Effector memory CD4-positive, alpha-beta T cell (primary cell): ENCODE measurements around the gene IFRD2.
A peak's percentile ranks its signal among the peaks of the same experiment; 100 is the strongest.

Experiments used
- DNase-seq, 3 donors: peaks; one replicate each; pipeline ENCODE4 v3.0.0-alpha.2; 2020
- H3K27ac ChIP-seq: 2 replicates; pipeline ENCODE4 v1.7.0; 2013; ENCODE audit warnings: mild to moderate bottlenecking, low read length, moderate library complexity; ENCODE audit not compliant: insufficient read depth, poor library complexity, severe bottlenecking
- H3K27me3 ChIP-seq: replicated peaks from 2 replicates; pipeline ENCODE4 v1.7.0; 2013; ENCODE audit warnings: mild to moderate bottlenecking, low read length; ENCODE audit not compliant: insufficient read depth, control insufficient read depth, poor library complexity, severe bottlenecking
- H3K36me3 ChIP-seq: 2 replicates; pipeline ENCODE4 v1.7.0; 2013; ENCODE audit warnings: mild to moderate bottlenecking, low read length, moderate library complexity; ENCODE audit not compliant: control insufficient read depth, insufficient read depth
- H3K4me1 ChIP-seq: 2 replicates; pipeline ENCODE4 v1.7.0; 2013; ENCODE audit warnings: low read length, mild to moderate bottlenecking; ENCODE audit not compliant: control insufficient read depth, insufficient read depth, poor library complexity, severe bottlenecking
- H3K4me3 ChIP-seq: 2 replicates; pipeline ENCODE4 v1.7.0; 2013; ENCODE audit warnings: low read length, low read depth, mild to moderate bottlenecking; ENCODE audit not compliant: insufficient read depth, poor library complexity, severe bottlenecking
- H3K9me3 ChIP-seq: 2 replicates; pipeline ENCODE4 v1.7.0; 2013; ENCODE audit warnings: mild to moderate bottlenecking, low read length, moderate library complexity; ENCODE audit not compliant: control insufficient read depth

Gene IFRD2

DNA sequence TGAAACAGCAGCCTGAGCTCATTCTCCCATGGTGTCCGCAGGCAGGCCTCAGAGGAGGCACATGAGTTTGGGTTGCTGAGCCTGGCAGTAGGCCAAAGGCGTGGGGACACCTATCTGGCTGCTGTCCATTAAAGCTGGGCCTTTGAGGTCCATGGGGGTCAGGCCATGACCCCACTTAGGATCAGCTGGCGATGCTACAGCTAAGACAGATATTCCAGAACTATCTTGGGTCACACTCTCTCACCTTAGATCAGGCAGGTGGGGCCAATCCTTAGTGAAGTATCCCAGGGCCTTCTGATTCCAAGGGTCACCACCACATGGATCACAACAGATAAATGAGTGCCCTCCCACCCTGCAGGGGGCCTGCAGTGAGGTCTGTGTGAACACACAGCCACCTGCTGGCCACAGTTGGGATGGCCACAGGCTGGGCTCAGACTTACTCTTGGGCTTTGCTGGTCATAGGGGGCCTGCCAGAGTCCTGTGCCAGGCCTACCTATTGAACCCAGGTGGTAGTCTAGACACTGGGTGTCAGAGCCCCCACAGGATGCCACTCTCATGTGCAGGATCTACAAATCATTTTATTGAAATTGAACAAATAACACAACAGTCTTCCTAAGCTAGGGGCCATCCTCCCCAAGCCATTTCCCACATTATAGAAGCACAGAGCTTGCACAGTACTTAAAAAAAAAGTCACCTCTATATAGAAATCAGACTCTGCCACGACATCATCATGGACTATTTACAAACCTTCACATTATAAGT, 32.3 kb upstream of the IFRD2 start:
- H3K27me3 ChIP-seq = no peaks in the 10 kb centered on the region
- no peak overlapping the region for H3K27ac ChIP-seq
- H3K36me3 ChIP-seq = no peaks in the 10 kb centered on the region
- H3K4me3 ChIP-seq = no peak overlapping the region
- H3K4me1 ChIP-seq = peaks cover 38% of the 10 kb centered on the region
- DNase-seq = peak in 2 of 3 donors; percentile 34 to 39
- no peaks in the 10 kb centered on the region for H3K9me3 ChIP-seq

DNA sequence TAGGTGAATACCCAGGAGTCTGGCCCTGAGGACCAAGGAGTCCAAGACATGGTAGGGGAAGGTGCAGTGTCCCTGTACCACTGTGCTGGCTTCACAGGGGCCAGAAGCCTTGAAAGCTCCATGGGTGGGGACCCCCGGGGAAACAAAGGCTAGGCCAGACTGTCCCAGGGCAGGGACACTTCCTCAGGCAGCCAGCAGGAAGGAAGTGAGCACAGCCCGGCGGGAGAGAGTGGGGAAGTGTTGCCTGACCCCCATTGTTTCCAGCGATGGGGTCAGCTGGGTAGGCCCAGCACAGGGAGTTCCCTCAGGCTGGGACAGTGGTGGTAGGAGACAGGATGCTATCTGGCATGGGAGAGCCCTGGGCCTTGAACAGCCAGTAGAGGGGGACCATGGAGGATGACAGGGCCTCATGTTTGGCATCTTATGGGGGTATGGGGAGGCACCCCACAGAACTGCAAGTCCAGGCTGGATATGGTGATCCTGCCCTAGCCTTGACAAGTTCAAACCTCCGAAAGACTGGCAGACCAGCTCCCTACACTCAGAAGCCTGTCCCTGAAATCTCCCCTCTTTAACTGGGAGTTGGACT, 31.5 kb upstream of the IFRD2 start:
- Histone ChIP-seq H3K27ac (no peak overlapping the region), H3K4me3 (no peak overlapping the region), H3K4me1 (peaks cover 40% of the 10 kb centered on the region), H3K27me3 (no peaks in the 10 kb centered on the region), H3K9me3 (no peaks in the 10 kb centered on the region), H3K36me3 (no peaks in the 10 kb centered on the region)
- no peak for DNase-seq

DNA sequence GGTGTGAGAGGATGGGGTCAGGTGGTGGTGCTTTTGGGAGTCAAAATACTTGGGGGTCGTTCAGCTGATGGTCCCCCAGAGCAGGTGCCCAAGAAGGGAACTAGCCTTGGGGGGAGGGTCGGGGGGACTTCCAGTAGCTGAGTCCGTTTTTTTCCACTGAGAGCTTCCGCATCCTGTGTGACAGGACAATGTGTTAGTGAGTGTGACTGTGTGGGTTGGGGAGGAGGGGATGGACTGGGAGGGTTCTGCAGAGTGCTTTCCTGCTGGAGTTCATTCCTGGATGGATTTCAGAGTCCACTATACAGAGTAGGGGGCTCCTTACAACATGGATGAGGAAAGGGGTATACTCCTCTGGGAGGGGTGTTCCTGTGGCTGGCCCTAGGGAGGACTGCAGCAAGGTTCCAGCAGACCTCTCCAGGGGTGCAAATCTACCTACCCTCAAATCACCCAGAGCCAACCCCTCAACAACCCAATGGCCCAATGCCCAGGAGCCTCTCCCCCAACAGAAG, 30.9 kb upstream of the IFRD2 start:
- Histone ChIP-seq H3K27me3 (no peaks in the 10 kb centered on the region), H3K4me3 (no peak overlapping the region), H3K36me3 (no peaks in the 10 kb centered on the region), H3K9me3 (no peaks in the 10 kb centered on the region), H3K27ac (no peak overlapping the region), H3K4me1 (peaks cover 36% of the 10 kb centered on the region)
- DNase-seq = no peak

GRCh38 chr3:50322386-50323091, 30.3 kb upstream of the IFRD2 start, which contains the start of gene HYAL2:
HYAL2 (minus strand) TSS chr3:50322745; CDS start chr3:50320489, 2,256 bp downstream.
- Histone ChIP-seq H3K27me3 (no peaks in the 10 kb centered on the region), H3K36me3 (no peaks in the 10 kb centered on the region), H3K27ac (peak within 1 kb of the TSS; percentile 84), H3K4me1 (peaks cover 35% of the 10 kb centered on the region), H3K9me3 (no peaks in the 10 kb centered on the region), H3K4me3 (peak within 1 kb of the TSS; percentile 93)
- no peak for DNase-seq

- no peaks in the 10 kb centered on the region for H3K9me3 ChIP-seq
- peak overlapping the region; percentile 84 for H3K27ac ChIP-seq
- H3K4me3 ChIP-seq = peak overlapping the region; percentile 93
- no peak for DNase-seq
- H3K4me1 ChIP-seq = peaks cover 35% of the 10 kb centered on the region
- H3K27me3 ChIP-seq = no peaks in the 10 kb centered on the region
- no peaks in the 10 kb centered on the region for H3K36me3 ChIP-seq
Measured at GRCh38 chr3:50322115-50322385, 29.8 kb upstream of the IFRD2 start.

DNA sequence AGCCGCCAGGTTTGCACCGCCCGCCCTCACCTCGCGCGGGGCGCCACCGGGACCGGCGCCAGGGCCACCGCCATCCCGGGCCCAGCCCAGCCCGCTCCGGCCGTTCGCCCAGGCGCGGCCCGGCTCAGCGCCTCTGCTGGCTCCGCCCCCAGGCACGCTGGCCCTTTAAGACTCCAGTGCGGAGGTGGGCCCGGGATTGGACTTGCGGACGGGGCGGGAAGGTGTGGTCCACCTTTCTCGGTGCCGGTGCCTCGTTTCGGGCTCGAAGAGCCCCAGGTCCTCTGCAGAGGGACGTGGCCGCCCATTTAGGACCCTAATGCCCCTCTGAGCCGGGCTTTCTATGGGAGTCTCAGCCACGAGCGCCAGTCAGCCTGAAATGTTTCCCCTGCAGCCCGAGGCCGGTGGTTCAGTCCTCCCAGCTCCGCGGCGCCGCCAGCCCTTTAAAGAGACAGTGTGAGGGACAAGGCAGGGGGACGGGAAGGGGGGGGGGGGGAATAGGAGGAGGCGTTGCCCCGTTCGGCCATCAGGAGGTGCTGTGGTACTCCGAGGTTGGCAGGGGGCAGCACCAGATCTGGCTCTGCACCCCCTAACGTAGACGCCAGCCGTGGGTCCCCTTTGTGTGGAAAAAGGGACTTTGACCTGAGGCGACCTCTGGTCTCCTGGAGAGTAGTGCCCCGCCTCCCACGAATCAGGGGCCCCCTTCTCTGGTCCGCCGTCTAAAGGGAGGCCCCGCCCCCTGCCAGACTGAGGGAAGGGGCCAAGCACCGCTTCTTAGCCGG, 29.3 kb upstream of the IFRD2 start:
- H3K36me3 ChIP-seq = no peaks in the 10 kb centered on the region
- peak; percentile 58 to 72 (median 68) for DNase-seq
- peaks cover 36% of the 10 kb centered on the region for H3K4me1 ChIP-seq
- no peaks in the 10 kb centered on the region for H3K27me3 ChIP-seq
- H3K4me3 ChIP-seq = peak overlapping the region; percentile 93
- H3K9me3 ChIP-seq = no peaks in the 10 kb centered on the region
- H3K27ac ChIP-seq = peak overlapping the region; percentile 84

DNA sequence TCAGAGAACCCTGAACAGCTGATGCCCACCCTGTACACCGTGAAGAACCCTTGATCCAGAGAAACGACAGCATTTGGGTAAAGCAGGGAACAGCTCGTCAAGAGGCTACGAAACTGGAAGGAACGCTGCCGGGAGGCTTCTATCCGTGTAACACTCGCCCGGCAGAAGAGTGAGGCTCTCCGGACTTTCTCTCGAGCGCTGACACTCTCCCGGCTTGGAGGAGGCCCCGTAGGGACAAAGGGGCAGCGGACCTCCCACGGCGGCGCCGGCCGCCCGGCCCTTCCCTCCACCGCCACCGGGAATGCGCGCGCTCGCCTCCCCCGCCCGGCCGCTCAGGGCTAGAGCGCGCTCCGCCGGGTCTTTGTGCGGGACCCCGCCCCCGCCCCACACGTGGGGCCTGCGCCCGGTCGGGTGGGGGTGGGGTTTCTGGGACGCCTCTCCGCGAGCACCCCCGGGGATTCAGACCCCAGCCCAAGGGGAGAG, 28.7 kb upstream of the IFRD2 start:
- Histone ChIP-seq H3K9me3 (no peaks in the 10 kb centered on the region), H3K36me3 (no peaks in the 10 kb centered on the region), H3K27ac (peak overlapping the region; percentile 84), H3K27me3 (no peaks in the 10 kb centered on the region), H3K4me1 (peaks cover 41% of the 10 kb centered on the region), H3K4me3 (peak overlapping the region; percentile 93)
- peak in 2 of 3 donors; percentile 20 to 48 for DNase-seq

DNA sequence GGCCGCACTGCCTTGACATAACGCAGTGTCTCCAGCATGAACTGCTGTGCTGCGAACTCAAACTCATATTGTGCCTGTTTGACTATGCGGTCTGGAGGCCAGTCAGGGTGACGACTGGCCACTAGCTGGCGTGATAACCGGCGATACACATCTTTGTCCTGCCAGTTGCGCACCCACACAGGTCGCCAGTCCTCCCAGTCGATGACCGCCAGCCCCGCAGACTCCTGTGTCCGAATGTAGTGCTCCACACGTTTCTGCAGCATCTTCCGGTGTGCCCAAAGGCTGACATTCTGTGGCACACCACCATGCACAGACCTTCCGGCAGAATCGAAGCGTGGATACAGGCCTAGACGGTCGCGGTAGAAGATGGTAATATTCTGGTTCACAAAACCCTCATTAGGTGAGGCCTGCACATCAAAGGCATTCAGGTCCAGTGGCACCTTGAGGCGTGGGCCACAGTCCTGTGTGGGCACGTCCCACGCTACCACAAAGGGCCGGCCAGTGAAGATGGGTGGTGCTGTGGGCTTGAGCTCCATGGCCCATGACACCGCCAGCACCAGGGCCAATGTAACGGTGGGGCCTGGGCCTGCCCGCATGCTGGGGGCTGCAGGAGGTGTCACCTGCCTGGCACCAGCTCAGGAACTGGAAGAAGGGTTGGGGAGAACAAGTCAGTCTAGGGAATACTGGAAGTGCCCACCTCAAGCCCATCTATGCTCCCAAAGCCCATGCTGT, 27.8 kb upstream of the IFRD2 start:
- Histone ChIP-seq H3K4me3 (peak overlapping the region; percentile 93), H3K27ac (no peak overlapping the region), H3K36me3 (no peaks in the 10 kb centered on the region), H3K9me3 (no peaks in the 10 kb centered on the region), H3K4me1 (peaks cover 41% of the 10 kb centered on the region), H3K27me3 (no peaks in the 10 kb centered on the region)
- DNase-seq = no peak

DNA sequence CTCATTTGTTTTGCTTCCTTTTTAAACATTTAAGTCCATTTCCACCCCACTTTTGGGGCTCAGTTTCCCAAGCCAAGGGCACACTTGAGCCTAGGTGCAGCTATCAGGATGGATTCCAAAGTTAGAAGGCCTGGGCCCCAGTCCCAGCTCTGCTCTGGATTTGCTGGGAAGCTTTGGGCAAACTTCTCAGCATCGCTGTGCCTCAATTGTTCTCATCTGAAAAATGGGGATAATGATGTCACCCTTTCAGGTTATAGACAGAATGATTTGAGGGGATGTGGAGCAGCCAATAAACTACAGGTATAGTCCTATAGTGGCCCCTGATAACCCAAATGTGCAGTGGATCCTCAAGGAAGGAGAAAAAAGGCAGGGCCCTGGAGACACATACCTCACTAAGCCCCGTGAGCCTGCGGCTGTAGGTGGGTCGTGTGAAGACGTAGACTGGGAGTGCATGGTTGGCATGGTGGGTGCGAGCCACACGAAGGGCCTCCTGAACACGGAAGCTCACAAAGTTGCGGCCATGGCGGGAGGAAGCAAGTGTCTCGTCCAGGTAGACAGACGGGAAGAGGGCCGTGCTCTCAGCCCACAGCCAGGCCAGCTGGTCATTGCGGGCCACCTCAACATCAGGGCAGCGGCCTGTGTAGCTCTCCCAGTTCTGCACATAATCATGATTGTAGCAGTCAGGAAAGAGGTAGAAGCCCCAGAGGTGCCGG, 27.1 kb upstream of the IFRD2 start:
- no peaks in the 10 kb centered on the region for H3K9me3 ChIP-seq
- no peaks in the 10 kb centered on the region for H3K27me3 ChIP-seq
- H3K36me3 ChIP-seq = no peaks in the 10 kb centered on the region
- H3K27ac ChIP-seq = no peak overlapping the region
- peaks cover 41% of the 10 kb centered on the region for H3K4me1 ChIP-seq
- H3K4me3 ChIP-seq = no peak overlapping the region
- DNase-seq = no peak
